ENCODE measurements around the gene CDC42EP1.

Gene CDC42EP1

GRCh38 chr22:37555029-37555428, 5.3 kb upstream of the CDC42EP1 start:
- no peak overlapping the region for H3K4me3 ChIP-seq (ENCODE audit: low read length)
- DNase-seq (ENCODE audit: low read depth) = no peak
- no peak for TF ChIP-seq CTCF (conservative IDR thresholded peaks at IDR 0.05; ENCODE audit: low read depth, low read length)

- DNase-seq (ENCODE audit: low read depth) = no peak
- no peak for TF ChIP-seq CTCF (conservative IDR thresholded peaks at IDR 0.05; ENCODE audit: low read depth, low read length)
- H3K4me3 ChIP-seq (ENCODE audit: low read length) = no peak overlapping the region
Measured at GRCh38 chr22:37556710-37557109, 3.6 kb upstream of the CDC42EP1 start.

- no peak for DNase-seq (ENCODE audit: low read depth)
- TF ChIP-seq CTCF (conservative IDR thresholded peaks at IDR 0.05; ENCODE audit: low read depth, low read length) = no peak
- H3K4me3 ChIP-seq (ENCODE audit: low read length) = no peak overlapping the region
Measured at GRCh38 chr22:37557321-37558001, 2.8 kb upstream of the CDC42EP1 start.

- H3K4me3 ChIP-seq (ENCODE audit: low read length) = no peak overlapping the region
- TF ChIP-seq CTCF (conservative IDR thresholded peaks at IDR 0.05; ENCODE audit: low read depth, low read length) = no peak
- DNase-seq (ENCODE audit: low read depth) = no peak
Measured at GRCh38 chr22:37558815-37559214, 1.5 kb upstream of the CDC42EP1 start.

- peak overlapping the region; percentile 8 for H3K4me3 ChIP-seq (ENCODE audit: low read length)
- no peak for DNase-seq (ENCODE audit: low read depth)
- no peak for TF ChIP-seq CTCF (conservative IDR thresholded peaks at IDR 0.05; ENCODE audit: low read depth, low read length)
Measured at GRCh38 chr22:37559521-37559900, 769 bp upstream of the CDC42EP1 start.

- peak overlapping the region; percentile 78 for H3K4me3 ChIP-seq (ENCODE audit: low read length)
- no peak for DNase-seq (ENCODE audit: low read depth)
- TF ChIP-seq CTCF (conservative IDR thresholded peaks at IDR 0.05; ENCODE audit: low read depth, low read length) = no peak
Measured at GRCh38 chr22:37560608-37561211, 430 bp downstream of the CDC42EP1 start.

Measured in retinal pigment epithelial cell (primary cell).